ENCODE data around the gene ASTN2. TPM values are rescaled to one million over a fixed set of nuclear protein-coding genes. Genes with fewer than 3 reads are reported as not detected.

Gene ASTN2
- total RNA-seq, 4 donors from 2014 or later = 0.94 to 5.6 (median 3.7) TPM

GRCh38 chr9:116453785-116454184, 961.1 kb downstream of the ASTN2 start:
- Histone ChIP-seq H3K4me1 (peaks cover 0 to 9% of the 10 kb centered on the region in 2 donors), H3K27me3 (no peaks in the 10 kb centered on the region), H3K27ac (no peak overlapping the region), H3K9me3 (no peaks in the 10 kb centered on the region), H3K36me3 (no peaks in the 10 kb centered on the region), H3K4me3 (replicated peaks in 1 of 3) (no peak overlapping the region)
- 88 to 98% methylated on average over 1 of the region's 1 CpG for WGBS, 2 donors
- TF ChIP-seq, protein P1, sequence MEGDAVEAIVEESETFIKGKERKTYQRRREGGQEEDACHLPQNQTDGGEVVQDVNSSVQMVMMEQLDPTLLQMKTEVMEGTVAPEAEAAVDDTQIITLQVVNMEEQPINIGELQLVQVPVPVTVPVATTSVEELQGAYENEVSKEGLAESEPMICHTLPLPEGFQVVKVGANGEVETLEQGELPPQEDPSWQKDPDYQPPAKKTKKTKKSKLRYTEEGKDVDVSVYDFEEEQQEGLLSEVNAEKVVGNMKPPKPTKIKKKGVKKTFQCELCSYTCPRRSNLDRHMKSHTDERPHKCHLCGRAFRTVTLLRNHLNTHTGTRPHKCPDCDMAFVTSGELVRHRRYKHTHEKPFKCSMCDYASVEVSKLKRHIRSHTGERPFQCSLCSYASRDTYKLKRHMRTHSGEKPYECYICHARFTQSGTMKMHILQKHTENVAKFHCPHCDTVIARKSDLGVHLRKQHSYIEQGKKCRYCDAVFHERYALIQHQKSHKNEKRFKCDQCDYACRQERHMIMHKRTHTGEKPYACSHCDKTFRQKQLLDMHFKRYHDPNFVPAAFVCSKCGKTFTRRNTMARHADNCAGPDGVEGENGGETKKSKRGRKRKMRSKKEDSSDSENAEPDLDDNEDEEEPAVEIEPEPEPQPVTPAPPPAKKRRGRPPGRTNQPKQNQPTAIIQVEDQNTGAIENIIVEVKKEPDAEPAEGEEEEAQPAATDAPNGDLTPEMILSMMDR (IDR thresholded peaks at IDR 0.05) = no peak
- TF ChIP-seq POLR2A (IDR thresholded peaks at IDR 0.05) = no peak
- no peak for DNase-seq
- intact Hi-C loops (cut with DNase I) = no loop called here

GRCh38 chr9:116452634-116453033, 962.2 kb downstream of the ASTN2 start:
- Histone ChIP-seq H3K27ac (no peak overlapping the region), H3K4me1 (peaks cover 0 to 9% of the 10 kb centered on the region in 2 donors), H3K4me3 (replicated peaks in 1 of 3) (no peak overlapping the region), H3K36me3 (no peaks in the 10 kb centered on the region), H3K27me3 (no peaks in the 10 kb centered on the region), H3K9me3 (no peaks in the 10 kb centered on the region)
- DNase-seq = no peak
- TF ChIP-seq, protein P1 (IDR thresholded peaks at IDR 0.05) = no peak
- TF ChIP-seq POLR2A (IDR thresholded peaks at IDR 0.05) = no peak
- intact Hi-C loops (cut with DNase I) = no loop called here

DNA sequence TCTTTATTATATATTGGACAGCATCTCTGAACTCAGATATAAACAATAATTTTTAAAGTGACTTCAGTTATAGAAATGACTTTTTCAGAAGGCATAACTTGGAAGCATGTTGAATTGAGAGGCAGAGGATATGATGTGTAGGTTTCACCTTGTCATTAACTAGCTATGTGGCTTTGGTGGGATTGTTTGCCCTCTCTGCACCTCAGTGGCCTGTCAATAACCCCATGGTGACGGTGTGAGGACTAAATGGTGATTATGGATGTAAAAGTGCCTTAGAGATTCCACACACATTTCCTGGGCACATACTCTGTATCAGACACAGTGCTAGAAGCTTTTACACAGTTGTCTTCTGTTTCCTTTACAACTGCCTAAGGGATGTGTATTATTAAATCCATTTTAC, 962.6 kb downstream of the ASTN2 start:
- H3K4me1 ChIP-seq = peaks cover 0 to 9% of the 10 kb centered on the region in 2 donors
- no peaks in the 10 kb centered on the region for H3K36me3 ChIP-seq
- TF ChIP-seq, protein P1 (IDR thresholded peaks at IDR 0.05) = no peak
- no peak for TF ChIP-seq POLR2A (IDR thresholded peaks at IDR 0.05)
- no peak for DNase-seq
- no peak overlapping the region for H3K27ac ChIP-seq
- WGBS, 2 donors = 93 to 100% methylated on average over 1 of the region's 1 CpG
- H3K9me3 ChIP-seq = no peaks in the 10 kb centered on the region
- H3K27me3 ChIP-seq = no peaks in the 10 kb centered on the region
- no peak overlapping the region for H3K4me3 ChIP-seq (replicated peaks in 1 of 3)
- intact Hi-C loops (cut with DNase I) = no loop called here

DNA sequence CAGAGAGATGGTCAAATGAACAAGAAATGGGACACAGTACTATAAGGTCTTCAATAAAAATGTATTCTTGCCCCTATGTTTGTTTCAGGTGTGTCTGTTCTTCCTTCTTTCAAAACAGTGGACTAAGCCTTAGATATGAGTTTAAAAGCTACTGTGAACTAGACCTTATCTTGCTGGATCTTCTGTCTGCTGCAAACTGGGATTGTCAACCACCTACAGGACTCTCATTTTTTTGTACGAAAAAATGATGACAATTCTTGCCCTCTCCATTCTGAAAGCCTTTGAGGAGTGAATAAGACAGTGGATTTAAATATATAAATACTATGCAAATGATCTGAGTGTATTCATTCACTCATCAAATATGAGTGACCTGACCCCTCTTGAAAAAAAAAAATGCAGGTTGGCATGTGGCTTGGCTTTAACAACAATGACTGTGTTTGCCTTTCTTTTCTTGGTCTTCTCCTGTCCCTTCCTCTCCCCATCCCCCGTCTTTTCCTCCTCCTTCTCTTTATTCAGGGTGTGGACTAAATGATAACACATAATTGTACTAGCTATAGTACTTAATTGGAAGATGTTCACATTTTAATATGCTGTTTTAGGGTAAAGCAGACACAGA, 963.2 kb downstream of the ASTN2 start:
- H3K4me1 ChIP-seq = peaks cover 0 to 9% of the 10 kb centered on the region in 2 donors
- no peak for DNase-seq
- WGBS, 2 donors = 91 to 93% methylated on average over 2 of the region's 2 CpGs
- no peaks in the 10 kb centered on the region for H3K27me3 ChIP-seq
- TF ChIP-seq, protein P1 (IDR thresholded peaks at IDR 0.05) = no peak
- TF ChIP-seq POLR2A (IDR thresholded peaks at IDR 0.05) = no peak
- peak overlapping the region in 1 of 3 donors; percentile 27 for H3K27ac ChIP-seq
- no peaks in the 10 kb centered on the region for H3K9me3 ChIP-seq
- no peaks in the 10 kb centered on the region for H3K36me3 ChIP-seq
- intact Hi-C loops (cut with DNase I) = no loop called here
- no peak overlapping the region for H3K4me3 ChIP-seq (replicated peaks in 1 of 3)

DNA sequence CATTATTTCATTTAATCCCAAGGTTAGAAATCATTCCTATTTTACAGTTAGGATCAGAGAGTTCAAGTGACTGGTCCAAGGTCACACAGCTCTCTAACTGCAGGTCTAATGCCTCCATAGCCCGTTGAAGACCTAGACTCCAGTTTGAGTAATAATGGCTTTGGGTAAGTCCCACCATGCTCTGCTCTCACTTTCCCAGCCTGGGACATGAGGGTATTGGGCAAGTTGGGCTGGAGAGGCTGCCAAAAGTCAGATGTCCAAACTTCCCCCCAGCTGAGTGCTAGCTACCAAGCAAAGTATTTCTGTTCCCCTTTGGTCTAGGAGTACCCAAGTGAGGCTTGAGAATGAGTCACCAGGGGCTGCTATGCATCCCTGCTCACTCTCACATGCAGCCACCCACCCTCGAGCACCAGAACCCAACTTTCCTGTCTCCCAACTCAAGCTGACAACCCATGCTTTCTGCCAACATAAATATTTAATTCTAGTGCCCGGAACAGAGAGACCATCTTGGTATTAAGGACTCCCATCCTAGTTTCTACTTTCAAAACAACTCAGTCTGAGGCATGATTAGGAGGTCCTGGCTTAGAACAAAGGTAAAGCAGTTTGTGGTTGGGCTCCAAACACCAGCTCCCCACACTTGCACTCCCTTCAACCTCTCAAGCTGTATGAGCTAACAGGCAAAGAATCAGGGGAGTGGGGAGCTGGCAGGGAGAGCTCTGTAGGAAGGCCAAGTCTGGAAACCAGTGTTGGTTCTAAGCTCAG, 964.3 kb downstream of the ASTN2 start:
- H3K27me3 ChIP-seq = no peaks in the 10 kb centered on the region
- peaks cover 0 to 9% of the 10 kb centered on the region in 2 donors for H3K4me1 ChIP-seq
- peak; percentile 32 to 58 for DNase-seq
- H3K9me3 ChIP-seq = no peaks in the 10 kb centered on the region
- H3K36me3 ChIP-seq = no peaks in the 10 kb centered on the region
- intact Hi-C loops (cut with DNase I) = no loop called here
- TF ChIP-seq, protein P1 (IDR thresholded peaks at IDR 0.05) = no peak
- TF ChIP-seq POLR2A (IDR thresholded peaks at IDR 0.05) = no peak
- H3K4me3 ChIP-seq (replicated peaks in 1 of 3) = no peak overlapping the region
- peak overlapping the region in 1 of 3 donors; percentile 27 for H3K27ac ChIP-seq
- WGBS, 2 donors = 38 to 49% methylated on average over 3 of the region's 3 CpGs

Data from thyroid gland (tissue), 4 donors.